HG03108 (cell line): Measurements from ENCODE around the gene GRM7.

Experiments
- ATAC-seq: cut with Tn5 transposase; IDR thresholded peaks from one replicate; pipeline ENCODE4 v1.9.1; 2021; ENCODE audit warnings: moderate library complexity; ENCODE audit not compliant: unreplicated experiment

The GRM7 gene

DNA sequence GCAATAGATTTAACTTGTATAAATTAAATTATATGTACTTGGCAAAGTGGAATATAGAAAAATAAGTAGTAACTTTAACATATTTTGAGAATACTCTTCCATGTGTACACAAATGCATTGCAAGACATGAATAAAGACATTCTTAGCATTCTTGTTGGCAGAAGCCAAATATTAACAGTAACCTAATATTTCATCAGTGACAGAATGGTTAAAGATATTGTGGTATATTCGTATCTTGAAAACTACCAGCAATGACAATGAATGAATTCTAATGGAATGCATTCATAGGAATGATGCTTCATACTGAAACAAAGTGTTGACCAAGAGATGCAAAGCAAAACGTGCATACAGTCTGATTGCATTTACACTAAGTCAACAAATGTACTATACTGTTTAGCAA is 524.7 kb downstream of the GRM7 start:
- ATAC-seq, result no peak

DNA sequence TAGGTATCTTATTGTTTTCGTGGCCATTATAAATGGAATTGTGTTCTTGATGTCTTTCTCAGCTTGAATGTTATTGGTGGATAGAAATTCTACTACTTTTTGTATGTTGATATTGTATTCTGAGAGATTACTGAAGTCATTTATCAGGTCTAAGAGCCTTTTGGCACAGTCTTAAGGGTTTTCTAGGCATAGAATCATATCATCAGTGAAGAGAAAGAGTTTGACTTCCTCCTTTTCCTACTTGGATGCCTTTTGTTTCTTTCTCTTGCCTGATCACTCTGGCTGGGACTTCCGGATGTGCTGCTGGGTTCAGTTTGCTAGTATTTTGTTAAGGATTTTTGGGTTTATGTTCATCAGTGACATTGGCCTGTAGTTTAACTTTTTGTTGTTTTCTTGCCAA is 527.1 kb downstream of the GRM7 start:
- ATAC-seq, result no peak

DNA sequence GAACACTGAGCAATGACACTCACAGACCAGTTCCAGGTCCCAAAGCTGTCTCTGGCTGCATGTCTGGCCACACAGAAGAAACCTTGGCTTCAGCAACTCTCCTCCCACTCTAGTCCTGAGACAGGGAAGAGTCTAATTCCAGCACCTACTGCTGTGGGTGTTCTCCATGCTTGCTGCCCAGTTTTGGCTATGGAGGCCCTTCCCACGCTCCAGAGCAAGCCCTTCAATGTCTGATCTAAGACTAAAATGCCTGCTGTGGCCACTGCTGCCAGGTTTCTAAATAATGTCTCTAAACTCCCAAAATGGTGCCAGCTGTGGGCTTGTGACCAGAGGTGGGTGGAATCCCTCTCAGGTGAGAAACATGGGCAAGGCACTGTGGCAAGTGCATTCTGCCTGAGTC is 531.3 kb downstream of the GRM7 start:
- no peak for ATAC-seq

DNA sequence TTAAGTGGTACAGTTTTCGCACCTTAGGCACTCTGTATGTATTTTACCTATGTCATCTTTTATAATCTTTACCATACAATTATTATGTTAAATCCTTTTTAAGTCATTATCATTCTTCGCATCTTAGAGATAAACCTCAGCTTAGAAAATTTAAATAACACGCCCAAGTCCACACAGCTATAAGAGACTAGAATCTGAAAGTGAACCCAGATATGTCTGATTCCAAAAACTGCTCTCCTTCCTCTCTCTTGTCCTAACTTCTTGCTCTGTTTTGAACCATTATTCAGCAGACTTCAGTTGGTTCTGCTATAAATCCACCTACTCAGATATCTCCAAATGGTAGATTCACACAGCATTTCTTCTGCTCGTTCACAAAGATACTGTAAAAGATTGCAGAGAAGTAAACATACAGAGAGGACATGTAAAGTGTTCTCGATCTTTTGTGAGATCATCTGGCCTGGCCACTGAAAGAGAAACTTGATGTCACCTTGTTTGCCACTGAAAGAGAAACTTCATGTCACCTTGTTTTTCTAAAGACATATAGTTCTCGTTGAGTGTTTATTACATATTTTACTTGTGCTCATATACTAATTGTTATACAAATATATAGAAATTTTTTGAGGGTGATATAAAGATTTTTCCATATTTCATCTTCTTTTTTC is 533.2 kb downstream of the GRM7 start:
- no peak for ATAC-seq

DNA sequence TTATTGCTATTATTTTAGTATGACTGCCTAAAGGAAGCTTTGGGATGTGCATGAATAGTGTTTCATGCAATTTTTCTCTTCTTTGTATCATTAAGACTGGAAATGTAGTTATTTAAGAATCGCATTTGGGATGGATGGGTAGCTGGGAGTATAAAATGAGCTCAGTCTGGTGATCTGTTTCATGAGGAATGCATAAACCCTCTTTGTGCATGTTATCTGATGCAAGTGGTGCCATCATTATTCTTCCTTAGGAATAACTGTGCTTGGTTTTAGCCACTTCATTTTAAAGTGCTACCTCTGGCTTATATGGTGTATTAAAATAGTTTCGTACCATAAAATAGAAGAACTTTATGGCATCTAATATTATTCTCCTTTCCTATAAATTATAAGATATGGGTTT is 535.6 kb downstream of the GRM7 start:
- no peak for ATAC-seq

DNA sequence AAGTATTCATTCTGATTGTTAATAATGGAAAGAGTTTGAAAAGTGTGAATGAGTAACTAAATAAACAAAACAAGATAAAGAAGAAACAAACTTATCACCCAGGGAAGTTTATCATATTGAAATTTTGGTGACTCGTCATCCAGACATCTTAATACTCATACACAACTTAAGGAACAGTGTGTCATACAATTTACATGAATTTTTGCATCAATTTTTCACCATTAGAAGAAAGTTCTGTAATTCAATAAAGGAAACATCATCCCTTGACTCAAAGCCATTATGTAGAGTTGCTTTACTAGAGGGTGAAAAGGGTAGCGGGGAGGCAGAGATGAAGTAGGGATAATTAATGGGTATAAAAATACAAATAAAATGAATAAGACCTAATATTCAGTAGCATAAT is 536.2 kb downstream of the GRM7 start:
- no peak for ATAC-seq

DNA sequence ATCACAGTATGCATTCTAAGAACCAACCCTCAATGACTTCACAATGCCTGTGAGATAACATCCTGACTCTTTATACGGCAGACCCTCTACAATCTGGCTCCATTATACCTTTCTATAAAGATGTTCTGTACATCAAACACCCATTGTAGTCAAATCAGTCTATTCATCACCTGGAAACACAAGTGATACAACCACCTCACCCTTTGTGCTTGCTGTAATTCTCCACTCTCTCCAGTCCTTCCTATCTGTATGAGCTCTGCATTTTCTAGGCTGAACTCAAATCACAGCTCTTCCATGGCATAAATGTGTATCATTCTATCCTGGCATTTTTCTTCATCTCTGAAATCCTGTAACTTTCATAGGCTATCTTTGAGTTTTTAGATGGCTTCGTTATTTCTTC is 539.4 kb downstream of the GRM7 start:
- ATAC-seq, result no peak

DNA sequence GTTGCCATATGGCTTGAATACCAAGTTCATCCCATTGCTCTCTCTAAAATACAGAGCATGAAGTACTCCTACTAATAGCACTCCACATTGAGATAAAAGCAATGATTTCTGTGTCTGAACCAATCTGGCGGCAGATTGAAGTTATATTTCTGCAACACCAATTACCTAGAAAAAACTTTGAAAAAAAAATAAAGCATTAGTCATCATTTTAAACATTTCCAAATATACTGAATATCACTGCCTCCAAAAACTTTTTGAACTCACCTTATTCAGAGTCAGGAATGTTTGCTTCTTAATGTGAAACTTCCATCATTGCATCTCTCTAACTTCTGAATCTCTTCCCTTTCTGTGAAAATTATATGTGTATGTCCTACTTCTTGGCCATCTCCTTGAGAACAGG is 540.5 kb downstream of the GRM7 start:
- no peak for ATAC-seq

DNA sequence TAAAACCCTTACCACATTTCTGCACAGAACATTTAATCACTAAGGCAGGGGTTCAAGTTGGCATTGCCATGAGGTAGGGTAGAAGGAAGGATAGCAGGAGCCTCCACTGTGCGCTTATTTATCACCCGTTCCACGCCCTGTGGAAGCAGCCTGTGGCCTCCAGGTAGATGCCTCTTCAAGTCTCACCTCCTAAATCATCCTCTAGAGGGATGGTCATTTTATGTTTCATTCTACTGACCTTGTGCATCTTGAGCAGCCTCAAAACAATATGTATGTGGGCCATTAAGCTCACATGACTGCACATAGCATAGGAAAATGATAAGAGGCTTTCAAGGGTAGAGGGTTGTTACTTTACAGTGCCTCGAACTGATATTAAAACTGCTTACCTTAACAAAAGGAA is 546.2 kb downstream of the GRM7 start:
- ATAC-seq, result no peak

DNA sequence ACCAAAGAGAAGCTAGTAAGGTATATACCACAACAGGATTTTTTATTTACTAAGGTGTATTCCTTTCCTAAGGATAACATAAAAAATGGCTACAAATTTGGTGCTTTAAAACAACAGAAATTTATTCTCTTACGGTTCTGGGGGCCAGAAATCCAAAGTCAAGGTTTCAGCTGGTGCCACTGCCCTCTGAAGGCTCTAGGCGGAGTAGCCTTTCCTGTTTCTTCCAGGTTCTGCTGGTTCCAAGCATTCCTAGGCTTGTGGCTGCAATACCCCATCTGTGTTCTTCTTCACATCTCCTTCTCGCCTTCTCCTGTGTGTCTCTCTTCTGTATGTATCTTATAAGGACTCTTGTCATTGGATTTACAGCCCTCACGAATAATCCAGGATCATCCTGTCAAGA is 549.9 kb downstream of the GRM7 start:
- no peak for ATAC-seq

DNA sequence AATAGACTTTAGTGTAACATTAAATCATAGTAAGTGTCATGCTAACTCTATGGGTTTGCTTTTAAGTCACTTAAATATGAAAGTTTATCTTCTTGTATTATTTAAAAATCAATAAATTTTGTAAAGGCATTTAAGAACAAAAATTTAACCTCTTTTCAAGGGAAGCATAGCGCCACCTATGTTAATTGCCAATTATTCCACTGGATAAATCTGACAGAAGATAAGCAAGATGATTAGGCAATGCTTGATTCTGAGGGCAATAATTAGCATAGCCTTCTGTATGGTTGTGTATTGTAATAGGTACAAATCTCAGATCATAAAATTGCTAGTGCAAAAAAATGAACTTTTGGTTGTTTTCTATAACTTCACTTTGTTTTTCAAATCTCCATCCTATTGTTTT is 560.1 kb downstream of the GRM7 start:
- no peak for ATAC-seq

DNA sequence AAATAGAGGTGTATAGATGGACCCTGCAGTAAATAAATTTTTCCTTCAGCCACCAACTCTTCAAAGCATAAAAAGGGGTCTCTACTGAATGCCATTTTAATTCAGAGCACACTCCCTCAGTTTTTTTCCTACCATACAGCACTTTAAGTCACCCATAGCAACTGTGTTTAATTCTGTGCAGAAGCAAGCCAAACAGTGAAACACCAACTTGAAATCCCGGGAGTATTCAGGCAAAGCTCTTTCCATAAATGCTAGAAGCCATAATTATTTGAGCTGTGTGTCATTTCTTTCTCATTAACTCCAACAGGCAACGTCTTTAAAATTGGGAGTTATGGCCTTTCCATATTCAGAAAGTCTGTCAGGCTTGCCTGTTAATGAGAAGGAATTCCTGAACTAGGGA is 562.1 kb downstream of the GRM7 start:
- no peak for ATAC-seq

DNA sequence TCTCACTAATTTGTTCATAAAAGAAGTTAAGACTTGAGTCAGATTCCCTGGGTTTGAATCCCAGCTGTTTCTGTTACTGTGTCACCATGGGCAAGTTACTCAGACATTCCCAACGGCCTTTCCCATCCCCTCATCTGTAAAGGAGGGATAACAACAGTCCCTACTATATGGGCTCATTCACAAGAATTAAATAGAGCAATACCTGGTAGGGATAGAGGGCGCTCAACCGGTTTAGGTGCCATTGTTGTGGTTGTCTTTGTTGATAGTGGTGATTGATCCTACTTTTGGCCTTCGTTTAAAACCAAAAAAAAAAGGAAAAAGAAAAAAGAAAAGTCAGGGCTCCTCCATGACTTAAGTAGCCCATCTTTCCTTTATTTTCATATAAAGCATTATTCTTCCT is 563.1 kb downstream of the GRM7 start:
- ATAC-seq, result no peak

DNA sequence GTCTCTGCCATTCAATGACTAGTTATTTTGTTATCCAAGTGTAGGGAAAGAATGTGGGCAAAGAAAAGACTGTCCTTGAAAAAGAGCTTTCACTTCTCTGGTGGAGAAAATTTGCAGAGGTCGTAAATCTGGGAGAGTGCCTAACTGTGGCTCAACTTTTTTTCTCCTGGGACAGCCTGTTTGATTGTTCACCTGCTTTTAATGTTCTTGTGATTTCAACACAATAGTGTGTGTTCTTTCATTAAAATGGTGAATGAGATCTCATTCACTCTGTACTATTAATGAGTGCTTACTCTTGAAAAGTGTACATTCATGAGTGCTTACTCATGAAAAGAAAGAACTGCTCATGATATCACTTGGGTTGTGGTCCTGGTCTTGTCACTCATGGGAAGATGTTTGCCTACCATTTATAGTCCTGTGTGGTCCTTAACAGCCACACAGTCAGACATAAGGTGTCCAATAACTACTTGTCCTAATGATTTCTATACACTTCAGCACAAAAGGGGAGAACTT is 567.3 kb downstream of the GRM7 start:
- ATAC-seq, result no peak

DNA sequence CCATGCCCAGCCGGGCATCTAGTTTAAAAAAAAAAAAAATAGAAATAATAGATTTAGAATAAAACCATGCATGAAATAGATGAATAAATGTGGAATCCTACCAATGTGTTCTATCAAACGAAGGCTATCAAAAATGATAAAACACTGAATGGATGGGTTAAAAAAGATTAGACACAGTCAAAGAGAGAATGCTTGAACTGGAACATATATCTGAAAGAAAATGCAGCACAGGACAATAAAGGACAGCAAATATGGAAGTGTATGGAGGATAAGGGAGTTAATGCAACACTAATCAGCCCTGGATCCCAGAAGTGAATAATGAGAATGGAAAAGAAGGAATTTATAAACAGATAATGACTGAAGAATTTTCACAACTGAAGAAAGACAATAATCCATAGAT is 571.7 kb downstream of the GRM7 start:
- ATAC-seq, result no peak

DNA sequence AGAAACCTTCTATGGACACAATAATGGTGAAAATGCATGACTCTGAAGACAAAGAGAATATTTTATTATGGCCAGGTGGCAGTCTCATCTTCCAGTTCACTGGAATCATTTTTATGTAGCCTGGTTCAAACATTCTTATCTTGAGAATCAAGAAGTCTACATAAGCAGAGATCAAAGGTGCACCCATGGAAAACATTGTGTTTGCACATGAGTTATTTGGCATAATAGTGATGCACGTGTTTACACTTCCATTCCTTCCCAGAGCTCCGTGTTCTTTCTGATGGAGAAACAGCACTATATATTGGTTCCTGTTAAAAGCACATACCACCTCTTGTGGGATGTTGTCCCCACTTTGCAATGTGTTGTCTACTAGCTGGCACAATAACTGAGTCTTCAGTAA is 572.2 kb downstream of the GRM7 start:
- no peak for ATAC-seq

DNA sequence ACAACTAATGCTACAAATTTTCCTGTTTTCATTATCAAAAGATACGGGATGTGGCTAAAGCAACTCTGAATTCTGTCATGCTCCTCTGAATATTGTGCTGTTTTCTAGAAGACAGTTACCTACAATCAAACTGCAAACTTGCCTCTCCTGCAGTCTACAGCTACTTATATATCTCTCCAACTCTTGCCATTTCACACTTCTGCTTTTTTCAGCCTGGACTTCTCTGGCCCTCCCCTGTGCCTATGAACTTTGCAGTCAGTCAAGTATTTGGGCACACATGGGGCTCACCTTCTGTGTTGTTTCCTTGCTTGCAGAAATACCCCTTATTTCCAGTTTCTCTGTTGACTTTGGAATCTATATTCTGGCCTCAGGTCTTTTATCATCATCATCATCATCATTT is 575.6 kb downstream of the GRM7 start:
- ATAC-seq, result no peak

DNA sequence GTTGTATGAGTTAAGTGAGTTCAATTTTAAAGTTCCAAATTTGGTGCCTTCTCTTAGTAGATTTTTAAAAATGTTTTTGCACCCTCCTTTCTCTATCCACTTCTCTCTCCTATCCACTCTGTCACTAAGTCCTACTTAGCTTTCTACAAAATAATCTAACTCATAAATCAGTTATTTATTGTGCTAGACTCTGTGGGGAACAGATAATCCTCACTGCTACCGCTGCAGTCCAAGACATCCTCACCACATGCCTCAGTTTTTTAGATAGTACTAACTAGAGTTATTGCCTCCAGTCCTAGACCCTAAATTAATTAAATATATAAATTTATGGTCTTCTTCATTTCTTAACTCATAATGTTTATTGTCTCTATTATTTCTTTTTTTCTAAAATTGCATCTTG is 576.3 kb downstream of the GRM7 start:
- no peak for ATAC-seq

DNA sequence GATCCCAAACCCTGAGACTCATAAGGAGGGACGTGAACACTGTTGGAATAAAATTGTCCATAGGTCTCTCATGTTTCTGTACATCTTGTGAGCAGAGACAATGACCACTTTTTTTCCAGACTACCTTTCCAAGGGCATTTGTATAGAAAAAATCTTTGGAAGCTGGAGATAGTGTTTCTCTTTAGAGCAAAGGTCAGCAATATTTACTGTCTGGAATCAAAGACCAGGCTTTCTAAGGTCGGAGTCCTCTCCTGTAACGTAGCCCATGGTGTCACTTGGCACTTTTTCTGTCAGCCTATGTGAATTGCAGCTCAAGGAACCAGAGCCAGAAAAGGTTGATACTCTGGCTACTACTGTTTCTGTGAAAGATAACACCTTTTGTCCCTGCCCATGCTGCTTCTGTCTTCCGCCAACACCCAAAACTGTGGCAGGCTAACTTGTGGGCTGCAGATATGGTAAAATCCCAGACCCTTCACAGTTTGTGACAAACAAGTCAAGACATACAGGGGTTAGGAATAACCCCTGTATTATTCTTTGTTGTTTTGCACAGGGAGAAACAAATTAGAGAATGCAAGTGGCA is 578.3 kb downstream of the GRM7 start:
- ATAC-seq, result no peak

DNA sequence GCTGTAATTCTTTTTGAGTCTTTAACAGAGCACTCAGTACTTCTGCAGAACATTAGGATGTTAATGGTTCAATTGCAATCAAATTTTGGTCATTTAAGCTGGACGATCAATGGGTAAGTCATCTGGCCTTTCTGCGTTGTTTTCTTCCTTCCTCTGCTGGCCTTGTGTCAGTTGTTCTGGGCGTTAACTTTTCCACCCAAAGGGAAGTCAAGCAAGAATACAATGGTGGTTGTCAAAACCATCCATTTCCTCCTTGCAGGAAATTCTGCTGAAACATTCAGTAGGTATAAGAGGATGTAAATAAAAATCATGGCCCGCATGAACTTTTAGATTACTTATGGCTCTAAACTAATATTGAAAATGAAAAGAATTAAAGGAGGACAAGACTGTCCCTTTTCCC is 584.0 kb downstream of the GRM7 start:
- ATAC-seq, result no peak

DNA sequence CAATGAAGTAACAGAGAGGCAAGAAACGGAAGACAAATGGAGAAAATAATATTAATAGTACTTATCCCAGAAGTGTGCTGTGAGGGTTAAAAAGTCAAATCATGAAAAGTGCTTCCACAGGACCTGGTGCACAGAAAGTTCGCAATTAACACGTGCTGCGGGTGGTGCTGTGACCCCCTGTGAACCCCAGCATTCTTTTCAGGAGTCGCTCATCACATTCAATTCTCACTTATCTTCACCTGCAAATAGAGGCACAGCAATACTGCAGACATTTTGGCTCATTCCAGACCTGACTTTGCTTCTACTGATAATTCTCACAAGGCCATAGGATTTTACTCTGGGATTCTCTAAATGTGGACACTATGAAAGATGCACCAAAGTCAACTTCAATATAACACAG is 584.4 kb downstream of the GRM7 start:
- no peak for ATAC-seq

DNA sequence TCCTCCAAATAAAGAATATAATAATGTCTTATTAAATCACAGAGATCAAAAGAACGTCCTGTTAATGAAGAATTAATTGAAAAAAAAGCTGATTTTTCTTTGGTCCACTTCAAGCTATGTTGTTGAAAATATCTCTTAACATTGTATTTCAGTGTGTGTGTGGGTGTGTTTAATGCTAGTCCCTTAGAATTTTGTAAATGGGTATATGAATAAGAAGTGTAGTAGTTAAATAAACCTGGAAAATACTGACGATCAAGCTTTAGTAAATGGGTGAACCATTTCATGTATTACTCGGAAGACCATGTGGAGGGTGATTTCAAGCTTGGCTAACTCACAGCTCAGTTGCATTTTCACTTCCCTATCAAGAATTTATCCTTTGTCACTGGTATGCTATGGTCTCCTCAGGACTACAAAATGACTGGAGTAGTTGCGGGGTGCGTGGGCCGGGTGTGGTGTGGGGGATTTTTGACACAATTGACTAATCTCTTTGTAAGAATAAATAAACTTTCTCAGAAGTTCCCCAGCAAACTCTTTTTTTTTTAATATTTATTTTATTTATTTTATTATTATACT is 586.4 kb downstream of the GRM7 start:
- ATAC-seq, result peak; percentile 73

DNA sequence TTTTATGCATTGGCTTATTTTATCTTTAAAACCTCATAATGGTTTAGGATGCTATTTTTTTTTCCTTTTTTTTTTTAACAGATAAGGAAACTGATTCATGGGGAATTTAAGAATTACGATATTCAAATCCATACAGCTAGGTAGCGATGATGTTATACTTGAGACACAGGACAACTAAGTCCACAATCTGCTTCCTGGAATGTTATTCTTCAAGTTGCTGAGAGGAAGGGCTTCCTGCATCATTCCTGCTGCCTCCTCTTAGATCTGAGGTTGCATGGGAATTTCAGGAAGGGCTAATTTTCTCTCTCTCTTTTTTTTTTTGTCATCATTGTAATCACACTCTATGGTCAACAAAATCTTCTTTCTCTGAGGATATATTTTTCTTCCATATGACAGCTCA is 595.5 kb downstream of the GRM7 start:
- ATAC-seq, result no peak
